ENCODE data around the gene STRIT1. TPM values are rescaled to one million over a fixed set of nuclear protein-coding genes. Genes with fewer than 3 reads are reported as not detected.
"Not testable (repeated sequence)": the region's sequence is repeated elsewhere in the genome, so short reads cannot be mapped to it uniquely, and the experiment has no call there.

The STRIT1 gene
- total and polyA plus RNA-seq, 8 donors: 0.73 TPM; not detected in 7

DNA sequence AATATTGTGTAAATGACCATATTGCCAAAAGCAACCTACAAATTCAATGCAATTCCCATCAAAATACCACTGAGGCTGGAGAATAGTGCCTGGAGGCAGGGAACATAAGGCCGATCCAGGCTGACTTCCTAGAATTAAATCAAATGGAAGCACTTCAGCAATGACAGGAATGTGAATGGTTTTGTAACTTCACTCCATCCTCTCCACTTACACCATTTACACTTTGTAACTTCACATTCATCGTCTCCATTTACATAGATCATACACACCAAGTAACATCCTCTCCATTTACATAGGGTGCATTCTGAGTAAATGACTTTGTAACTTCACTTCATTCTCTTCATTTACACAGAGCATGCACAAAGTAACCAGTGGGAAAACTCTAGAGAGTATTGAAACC lies 11.6 kb downstream of the STRIT1 start:
- Histone ChIP-seq H3K27me3 (no peaks in the 10 kb centered on the region), H3K36me3 (no peaks in the 10 kb centered on the region), H3K9me3 (no peaks in the 10 kb centered on the region), H3K27ac (no peak overlapping the region), H3K4me1 (no peaks in the 10 kb centered on the region), H3K4me3 (no peak overlapping the region)
- intact Hi-C loops (cut with DNase I): no loop called here
- no peak for ATAC-seq
- no peak for DNase-seq
- TF ChIP-seq CTCF (IDR thresholded peaks at IDR 0.05): no peak
- FAIRE-seq: no peak
- 83 to 88% methylated on average over 2 of the region's 2 CpGs for WGBS, 2 donors

DNA sequence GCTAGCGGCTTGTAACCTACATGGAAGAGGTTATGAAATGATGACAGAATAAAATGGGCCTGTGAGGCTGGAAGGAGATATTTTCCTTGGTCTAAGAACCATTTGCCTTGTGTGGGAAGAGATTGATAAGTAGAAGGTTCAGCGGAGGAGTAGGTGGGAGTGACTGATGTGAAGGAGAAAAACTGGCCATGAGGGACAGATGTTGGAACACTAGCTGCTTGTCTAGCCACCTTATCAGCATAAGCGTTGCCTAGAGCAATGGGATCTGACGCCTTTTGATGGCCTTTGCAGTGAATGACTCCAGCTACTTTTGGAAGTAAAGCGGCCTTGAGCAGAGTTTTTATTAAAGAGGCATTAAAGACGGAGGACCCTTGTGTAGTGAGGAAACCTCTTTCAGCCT lies 17.4 kb downstream of the STRIT1 start:
- FAIRE-seq; H3K27me3 ChIP-seq; H3K4me3 ChIP-seq; intact Hi-C loops (cut with DNase I); DNase-seq; H3K4me1 ChIP-seq; H3K27ac ChIP-seq; ATAC-seq; H3K36me3 ChIP-seq; H3K9me3 ChIP-seq: not testable (repeated sequence)
- WGBS, 2 donors: 76 to 86% methylated on average over 6 of the region's 6 CpGs

DNA sequence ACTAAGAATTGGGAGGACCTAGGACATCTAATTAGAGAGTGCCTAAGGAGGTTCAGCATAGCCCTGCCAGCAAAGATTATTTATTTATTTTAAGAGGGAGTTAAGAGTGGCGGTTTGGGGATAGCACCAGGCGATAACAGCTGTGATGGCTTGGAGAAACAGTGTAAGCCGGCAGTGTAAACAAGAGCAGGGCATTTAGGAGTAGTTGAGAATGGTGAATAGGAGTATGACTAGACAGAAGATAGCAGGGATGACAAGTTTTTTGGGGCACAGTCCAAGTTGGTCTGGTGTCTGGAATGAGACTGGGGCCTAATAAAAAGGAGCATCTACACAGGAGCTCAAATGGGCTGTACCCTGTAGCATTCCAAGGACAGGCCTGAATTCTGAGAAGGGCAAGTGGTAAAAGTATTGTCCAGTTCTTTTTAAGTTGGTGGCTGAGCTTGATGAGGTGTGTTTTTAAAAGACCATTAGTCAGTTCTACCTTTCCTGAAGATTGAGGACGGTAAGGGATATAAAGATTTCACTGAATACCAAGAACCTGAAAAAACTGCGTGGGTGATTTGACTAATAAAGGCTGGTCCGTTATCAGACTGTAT lies 18.2 kb downstream of the STRIT1 start:
- 74 to 87% methylated on average over 6 of the region's 6 CpGs for WGBS, 2 donors
- FAIRE-seq: not testable (repeated sequence)

DNA sequence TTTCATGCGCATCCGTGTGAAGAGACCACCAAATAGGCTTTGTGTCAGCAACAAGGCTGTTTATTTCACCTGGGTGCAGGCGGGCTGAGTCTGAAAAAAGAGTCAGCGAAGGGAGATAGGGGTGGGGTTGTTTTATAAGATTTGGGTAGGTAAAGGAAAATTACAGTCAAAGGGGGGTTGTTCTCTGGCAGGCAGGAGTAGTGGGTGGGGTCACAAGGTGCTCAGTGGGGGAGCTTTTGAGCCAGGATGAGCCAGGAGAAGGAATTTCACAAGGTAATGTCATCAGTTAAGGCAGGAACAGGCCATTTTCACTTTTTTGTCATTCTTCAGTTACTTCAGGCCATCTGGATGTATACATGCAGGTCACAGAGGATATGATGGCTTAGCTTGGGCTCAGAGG lies 19.0 kb downstream of the STRIT1 start:
- H3K4me1 ChIP-seq; H3K27me3 ChIP-seq; intact Hi-C loops (cut with DNase I); ATAC-seq; H3K36me3 ChIP-seq; H3K27ac ChIP-seq; H3K9me3 ChIP-seq; DNase-seq; H3K4me3 ChIP-seq; FAIRE-seq: not testable (repeated sequence)
- WGBS, 2 donors: 81 to 86% methylated on average over 4 of the region's 4 CpGs

More for the DNA sequence above, 18.2 kb downstream of the STRIT1 start:
- H3K4me1 ChIP-seq; DNase-seq; ATAC-seq; H3K4me3 ChIP-seq; H3K27me3 ChIP-seq; intact Hi-C loops (cut with DNase I); H3K36me3 ChIP-seq; H3K9me3 ChIP-seq; H3K27ac ChIP-seq: not testable (repeated sequence)

DNA sequence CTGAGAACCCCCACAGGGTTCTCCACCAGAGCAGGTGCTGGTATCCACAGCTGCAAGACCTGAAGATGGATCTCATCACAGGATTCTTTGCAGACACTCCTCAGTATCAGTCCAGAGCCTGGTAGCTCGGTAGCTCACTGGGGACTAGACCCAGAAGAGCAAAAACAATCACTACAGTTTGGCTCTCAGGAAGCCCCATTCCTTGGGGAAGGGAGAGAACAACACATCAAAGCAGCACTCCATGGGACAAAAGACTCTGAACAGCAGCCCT lies 22.2 kb downstream of the STRIT1 start:
- no peak for FAIRE-seq
- no peaks in the 10 kb centered on the region for H3K4me1 ChIP-seq
- intact Hi-C loops (cut with DNase I): no loop called here
- H3K36me3 ChIP-seq: no peaks in the 10 kb centered on the region
- H3K27me3 ChIP-seq: no peaks in the 10 kb centered on the region
- WGBS, 2 donors: 67 to 79% methylated on average over 1 of the region's 1 CpG
- TF ChIP-seq CTCF (IDR thresholded peaks at IDR 0.05): no peak
- no peak overlapping the region for H3K27ac ChIP-seq
- no peaks in the 10 kb centered on the region for H3K9me3 ChIP-seq
- ATAC-seq: no peak
- H3K4me3 ChIP-seq: no peak overlapping the region
- DNase-seq: no peak

- ATAC-seq (no peak), FAIRE-seq (no peak), DNase-seq (peak in 1 of 6 donors; percentile 20)
- Histone ChIP-seq H3K27me3 (no peaks in the 10 kb centered on the region), H3K36me3 (no peaks in the 10 kb centered on the region), H3K9me3 (no peaks in the 10 kb centered on the region), H3K4me3 (no peak overlapping the region), H3K27ac (no peak overlapping the region), H3K4me1 (no peaks in the 10 kb centered on the region)
- TF ChIP-seq CTCF (IDR thresholded peaks at IDR 0.05): no peak
- intact Hi-C loops (cut with DNase I): no loop called here
- 62 to 78% methylated on average over 8 of the region's 8 CpGs for WGBS, 2 donors
Observed at GRCh38 chr3:155270485-155271342, 22.8 kb downstream of the STRIT1 start.

Data from pancreas (tissue), 10 donors.